Activated CD4-positive, alpha-beta T cell treated with anti-CD3 and anti-CD28 coated beads for 1 hour (primary cell): Measurements from ENCODE around the gene TBC1D10A.

Experiments used
- DNase-seq: peaks from one replicate; pipeline ENCODE4 v3.0.0-alpha.2; 2020

Gene TBC1D10A

DNA sequence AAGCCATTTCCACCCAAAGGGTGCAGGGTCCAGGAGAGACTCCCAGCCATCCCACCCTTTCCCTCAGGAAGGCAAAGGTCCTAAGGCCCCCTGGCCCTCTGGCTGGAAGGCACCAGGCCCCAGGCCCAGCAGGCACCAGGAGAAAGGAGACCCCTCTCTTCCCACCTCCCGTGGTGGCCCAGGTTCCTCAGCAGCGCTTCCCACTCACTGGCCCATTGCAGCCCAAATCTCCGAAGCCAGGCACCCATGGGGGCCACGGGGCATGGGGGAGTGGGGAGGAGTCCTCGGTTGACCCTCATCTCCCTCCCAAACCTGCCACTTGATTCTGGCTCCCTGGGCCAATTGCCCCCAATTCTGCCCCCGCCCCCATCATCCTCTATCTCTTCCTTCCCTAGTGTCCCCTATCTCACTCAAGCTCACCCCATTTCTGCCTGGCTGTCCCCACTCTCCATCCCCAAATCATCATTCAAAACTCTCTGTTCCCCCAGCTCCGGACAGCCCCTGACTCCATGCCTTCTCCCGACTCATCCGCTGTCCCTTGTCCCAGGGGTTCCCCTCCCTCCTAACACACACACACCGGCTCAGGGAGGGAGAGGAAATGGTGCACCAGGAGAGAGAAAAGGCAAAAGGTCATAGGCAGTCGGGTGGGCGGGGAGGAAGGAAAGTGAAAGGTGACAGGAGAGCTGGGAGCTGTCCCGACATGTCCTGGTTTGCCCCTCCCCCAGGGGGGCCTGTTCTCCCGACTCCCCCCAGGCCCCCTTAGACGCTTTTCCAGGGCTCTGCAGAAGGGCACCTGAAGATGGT is 81.4 kb downstream of the TBC1D10A start:
- DNase-seq, result no peak

DNA sequence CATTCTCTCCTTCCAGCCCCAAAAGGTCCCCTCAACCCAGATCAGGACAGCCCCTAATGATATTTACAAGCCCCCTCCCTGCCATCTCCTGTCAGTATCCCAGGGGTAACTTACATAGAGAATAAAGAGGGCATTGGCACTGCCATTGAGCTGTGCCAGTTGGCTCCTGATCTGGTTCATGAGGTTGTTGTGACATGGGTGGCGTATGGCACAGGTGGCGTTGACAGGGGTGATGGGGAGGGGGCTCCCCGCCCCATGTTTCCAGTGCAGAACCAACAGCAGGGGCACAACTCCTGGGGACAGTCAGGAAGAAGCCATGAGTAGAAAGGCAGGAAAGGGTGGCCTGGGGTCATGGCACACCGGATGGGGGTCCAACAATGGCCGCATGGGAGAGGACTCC is 82.1 kb downstream of the TBC1D10A start:
- DNase-seq, result no peak

DNA sequence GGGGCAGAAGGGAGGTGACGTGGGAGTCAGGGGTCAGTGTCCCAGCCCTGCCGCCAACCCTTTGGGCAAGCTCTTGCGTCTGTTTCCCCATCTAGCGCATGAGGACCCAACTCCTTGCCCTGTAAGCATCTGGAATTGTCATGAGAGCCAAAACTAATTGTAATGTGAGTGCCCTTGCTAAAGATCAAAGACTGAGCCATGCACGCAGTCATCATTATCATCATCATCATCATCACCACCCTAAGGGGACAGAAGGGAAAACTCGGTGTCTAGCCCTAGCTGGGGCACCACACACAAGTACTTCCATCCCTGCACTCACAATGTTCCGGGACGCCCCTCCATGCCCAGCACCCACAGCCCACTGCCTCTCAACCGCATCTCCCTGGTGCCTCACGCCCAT is 82.7 kb downstream of the TBC1D10A start:
- no peak for DNase-seq

GRCh38 chr22:30243661-30244060 is 83.1 kb downstream of the TBC1D10A start:
- no peak for DNase-seq
